Stimulated activated CD4-positive, alpha-beta T cell treated with anti-CD3 and anti-CD28 coated beads, Interleukin-15, amount 100 ng/mL, for 1 hour (primary cell): ENCODE results near the gene STX18.
"Not testable (repeated sequence)": the region's sequence is repeated elsewhere in the genome, so short reads cannot be mapped to it uniquely, and the experiment has no call there.

Experiments used
- DNase-seq, 2 donors: peaks; one replicate each; pipeline ENCODE4 v3.0.0-alpha.2; 2020; ENCODE audit warnings: low read depth in 1 of 2, low spot score in 1 of 2

The STX18 gene

GRCh38 chr4:4510641-4511040 is 31.2 kb downstream of the STX18 start:
- not testable (repeated sequence) for DNase-seq

- no peak for DNase-seq
These were observed 32.3 kb downstream of the STX18 start for GRCh38 chr4:4509521-4509920.

GRCh38 chr4:4507923-4508322 is 33.9 kb downstream of the STX18 start:
- DNase-seq, result no peak

- no peak for DNase-seq
These were observed 34.4 kb downstream of the STX18 start for GRCh38 chr4:4507403-4507802.

- DNase-seq, result no peak
These were observed 34.9 kb downstream of the STX18 start for GRCh38 chr4:4506961-4507360.

GRCh38 chr4:4505211-4505610 is 36.6 kb downstream of the STX18 start:
- not testable (repeated sequence) for DNase-seq

- DNase-seq, result no peak
These were observed 37.1 kb downstream of the STX18 start for GRCh38 chr4:4504783-4505182.

- DNase-seq, result no peak
These were observed 39.0 kb downstream of the STX18 start for GRCh38 chr4:4502694-4503311.

- no peak for DNase-seq
These were observed 40.2 kb downstream of the STX18 start for GRCh38 chr4:4501679-4502078.

- DNase-seq, result no peak
These were observed 42.3 kb downstream of the STX18 start for GRCh38 chr4:4499438-4500123.

GRCh38 chr4:4496592-4497372 is 45.1 kb downstream of the STX18 start:
- DNase-seq, result no peak

- no peak for DNase-seq
These were observed 47.0 kb downstream of the STX18 start for GRCh38 chr4:4494882-4495281.

- DNase-seq, result no peak
These were observed 49.5 kb downstream of the STX18 start for GRCh38 chr4:4492161-4492847.

GRCh38 chr4:4491396-4491893 is 50.4 kb downstream of the STX18 start:
- DNase-seq, result no peak

GRCh38 chr4:4490816-4491215 is 51.0 kb downstream of the STX18 start:
- DNase-seq, result no peak

GRCh38 chr4:4490041-4490440 is 51.8 kb downstream of the STX18 start:
- no peak for DNase-seq

GRCh38 chr4:4488405-4489404 is 53.1 kb downstream of the STX18 start:
- peak; percentile 26 to 40 for DNase-seq

- no peak for DNase-seq
These were observed 54.9 kb downstream of the STX18 start for GRCh38 chr4:4486969-4487368.

- no peak for DNase-seq
These were observed 56.0 kb downstream of the STX18 start for GRCh38 chr4:4485806-4486205.

- no peak for DNase-seq
These were observed 60.4 kb downstream of the STX18 start for GRCh38 chr4:4481399-4481994.
